Spleen (tissue), 11 donors: ENCODE data around the gene GSTT4. TPM values are rescaled to one million over a fixed set of nuclear protein-coding genes. Genes with fewer than 3 reads are reported as not detected.
A peak's percentile ranks its signal among the peaks of the same experiment; 100 is the strongest.
"Not testable (repeated sequence)": the region's sequence is repeated elsewhere in the genome, so short reads cannot be mapped to it uniquely, and the experiment has no call there.

ENCODE experiments used
- DNase-seq: peaks from one replicate; pipeline ENCODE4 v3.0.0-alpha.2; 2020
- H3K27ac ChIP-seq, 8 donors: fragments of 200-600 bp; sonication (generic) in 7 of 8; 1 replicate in 4 of 8; 2 replicates in 4 of 8; pipeline versions ENCODE4 v1.5.0 to v1.8.0; 2016 to 2021; ENCODE audit warnings: inconsistent platforms in 4 of 8, mild to moderate bottlenecking in 4 of 8, moderate library complexity in 1 of 8
- H3K27me3 ChIP-seq, 7 donors: fragments of 200-600 bp; sonication (generic) in 6 of 7; replicated peaks in 1 of 7; 1 replicate in 4 of 7; 2 replicates in 3 of 7; pipeline versions ENCODE4 v1.5.0 to v1.8.0; 2016 to 2021; ENCODE audit warnings: inconsistent platforms in 3 of 7, mild to moderate bottlenecking in 1 of 7
- H3K36me3 ChIP-seq, 6 donors: fragments of 200-600 bp; sonication (generic) in 5 of 6; 1 replicate in 4 of 6; 2 replicates in 2 of 6; pipeline versions ENCODE4 v1.5.0 to v1.8.0; 2016 to 2021; ENCODE audit warnings: inconsistent platforms in 2 of 6
- H3K4me1 ChIP-seq, 6 donors: fragments of 200-600 bp; sonication (generic) in 5 of 6; 1 replicate in 3 of 6; 2 replicates in 3 of 6; pipeline versions ENCODE4 v1.5.0 to v1.8.0; 2016 to 2021; ENCODE audit warnings: inconsistent platforms in 3 of 6
- H3K4me3 ChIP-seq, 8 donors: fragments of 200-600 bp; sonication (generic) in 7 of 8; 1 replicate in 4 of 8; 2 replicates in 4 of 8; pipeline versions ENCODE4 v1.5.0 to v1.8.0; 2016 to 2021; ENCODE audit warnings: inconsistent platforms in 4 of 8, mild to moderate bottlenecking in 4 of 8, moderate library complexity in 2 of 8
- H3K9me3 ChIP-seq, 8 donors: fragments of 200-600 bp; sonication (generic) in 7 of 8; 1 replicate in 4 of 8; 2 replicates in 4 of 8; pipeline versions ENCODE4 v1.5.0 to v1.8.0; 2016 to 2021; ENCODE audit warnings: inconsistent platforms in 4 of 8
- POLR2AphosphoS5 ChIP-seq, 3 donors: sonication (generic); formaldehyde crosslinking; IDR thresholded peaks; one replicate each; pipeline ENCODE4 v1.5.1; 2017; ENCODE audit warnings: antibody characterized with exemption in 3 of 3
- WGBS, 5 donors: extraction: QIAGEN DNeasy Blood & Tissue Kit in 3 of 5; methylation state at CpG; one replicate each; pipeline versions ENCODE4 v1.1.5 to v1.1.7; 2013 to 2018; 5-methylcytosine and 5-hydroxymethylcytosine counted together
- intact Hi-C: fragments of 100-400 bp; cut with DNase I; formaldehyde crosslinking; loops from one replicate; pipeline ENCODE4 v1.15.0; 2023; ENCODE audit warnings: low total_unique reads
- polyA plus RNA-seq, 3 donors: library from polyadenylated mRNA; stranded (reverse); fragments of 200-250 nt; gene quantifications; one replicate each; pipeline ENCODE4 v1.2.1, GENCODE V29; 2013
- total RNA-seq, 7 donors: library from RNA; depleted of rRNA in 3 of 7; stranded (reverse); fragments of >200 nt in 3 of 7; fragmentation: NEBNext Ultra II Directional in 4 of 7; extraction: Animal tissue kit (Norgen Biotek cat#: 25700) in 4 of 7; gene quantifications; one replicate each; pipeline versions ENCODE4 v1.1.0 to v1.2.1, GENCODE V29; 2016 to 2021
- TF ChIP-seq, protein P1 (sequence below), 11 experiments: fragments of 200-600 bp in 7 of 11; fragments of 450-650 bp in 4 of 11; sonication (generic) in 4 of 11; IDR thresholded peaks in 8 of 11; conservative IDR thresholded peaks in 3 of 11; 1 replicate in 7 of 11; 2 replicates in 4 of 11; pipeline versions ENCODE4 v1.4.0 to v1.8.0; 2016 to 2021; ENCODE audit warnings: antibody characterized with exemption in 11 of 11, inconsistent platforms in 4 of 11, mild to moderate bottlenecking in 1 of 11
- donor health status: healthy with polysubstance abuse.
- donor health status: DM: no; HTN: no; CAD: no; lungs with moderate emphysema.
- donor health status: DM: no; HTN: no; CAD: no.
- donor health status: Bipolar disorder and iron deficiency.
- donor health status: healthy.
- donor health status: DM: no; HTN: no; CAD: no.
- donor health status: DM: yes; HTN: yes; CAD: no.

The GSTT4 gene
- total and polyA plus RNA-seq, 10 donors, result not detected

DNA sequence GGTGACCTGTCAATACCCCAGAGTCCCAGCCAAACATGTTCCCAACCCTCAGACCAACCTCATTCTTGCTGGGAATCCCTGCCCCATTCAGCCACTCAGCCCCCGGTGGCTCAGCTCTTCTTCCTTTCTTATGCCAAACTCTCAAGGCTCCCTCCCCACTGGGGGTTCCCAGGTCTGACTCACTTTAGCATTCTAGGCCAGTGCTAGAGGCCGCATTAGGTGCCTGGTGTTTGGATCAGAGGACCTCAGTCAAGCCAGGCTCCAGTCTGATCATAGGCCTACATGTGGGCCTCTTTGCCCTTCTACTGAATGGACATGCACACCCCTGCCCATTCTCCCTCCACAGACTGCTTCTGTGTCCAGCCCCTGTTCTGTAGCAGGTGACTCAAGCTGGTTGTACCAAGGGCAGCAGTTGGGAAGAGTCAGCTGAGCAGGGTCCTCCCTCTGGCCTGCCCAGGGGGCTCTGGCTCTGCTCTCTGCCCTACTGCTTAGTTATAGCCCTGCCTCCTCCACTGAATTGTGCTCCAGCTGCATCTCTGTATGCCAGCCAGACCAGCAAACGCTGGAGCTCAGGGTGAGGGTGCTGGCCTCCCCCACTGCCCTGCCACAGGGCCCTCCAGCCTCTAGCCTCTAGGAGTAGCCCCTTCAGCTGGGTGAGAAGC, 15.5 kb downstream of the GSTT4 start:
- H3K27ac ChIP-seq, H3K9me3 ChIP-seq, intact Hi-C loops, H3K4me1 ChIP-seq, H3K36me3 ChIP-seq, H3K27me3 ChIP-seq, DNase-seq, H3K4me3 ChIP-seq: not testable (repeated sequence)
- 75 to 88% (median 83%) methylated on average over 1 to 2 of the region's 3 CpGs for WGBS, 5 donors

- H3K27me3 ChIP-seq, H3K27ac ChIP-seq, intact Hi-C loops, H3K4me3 ChIP-seq, DNase-seq, H3K36me3 ChIP-seq, H3K9me3 ChIP-seq, H3K4me1 ChIP-seq: not testable (repeated sequence)
- WGBS, 5 donors, result 53 to 81% (median 73%) methylated on average over 4 of the region's 4 CpGs; no CpG with 5 or more reads in 1 of the 5 donors
Measured at GRCh38 chr22:23986538-23987178, 18.6 kb downstream of the GSTT4 start.

GRCh38 chr22:23986089-23986488, 19.2 kb downstream of the GSTT4 start:
- H3K27me3 ChIP-seq, DNase-seq, H3K4me3 ChIP-seq, H3K9me3 ChIP-seq, H3K27ac ChIP-seq, H3K36me3 ChIP-seq, intact Hi-C loops, H3K4me1 ChIP-seq: not testable (repeated sequence)
- WGBS, 5 donors, result 80 to 94% (median 90%) methylated on average over 6 to 8 of the region's 8 CpGs; no CpG with 5 or more reads in 1 of the 5 donors

DNA sequence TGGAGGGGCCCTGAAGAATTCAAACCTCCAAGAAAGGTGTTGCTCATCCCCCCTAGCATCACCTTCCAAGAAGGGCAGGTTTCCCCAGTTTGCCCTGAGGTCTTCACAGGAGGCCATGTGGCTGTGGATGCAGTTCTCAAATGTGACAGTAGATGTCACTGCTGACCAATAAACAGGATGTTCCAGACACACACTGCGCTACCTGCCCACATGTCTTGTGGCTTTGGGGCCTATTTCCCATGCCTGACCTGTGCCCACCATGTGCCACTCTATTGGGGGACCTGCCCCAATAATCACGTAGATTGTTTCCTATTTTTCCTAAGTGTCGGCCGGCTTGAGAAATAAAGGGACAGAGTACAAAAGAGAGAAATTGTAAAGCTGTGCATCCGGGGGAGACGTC, 20.8 kb downstream of the GSTT4 start:
- TF ChIP-seq POLR2AphosphoS5 (IDR thresholded peaks at IDR 0.05), result no peak
- TF ChIP-seq, protein P1, sequence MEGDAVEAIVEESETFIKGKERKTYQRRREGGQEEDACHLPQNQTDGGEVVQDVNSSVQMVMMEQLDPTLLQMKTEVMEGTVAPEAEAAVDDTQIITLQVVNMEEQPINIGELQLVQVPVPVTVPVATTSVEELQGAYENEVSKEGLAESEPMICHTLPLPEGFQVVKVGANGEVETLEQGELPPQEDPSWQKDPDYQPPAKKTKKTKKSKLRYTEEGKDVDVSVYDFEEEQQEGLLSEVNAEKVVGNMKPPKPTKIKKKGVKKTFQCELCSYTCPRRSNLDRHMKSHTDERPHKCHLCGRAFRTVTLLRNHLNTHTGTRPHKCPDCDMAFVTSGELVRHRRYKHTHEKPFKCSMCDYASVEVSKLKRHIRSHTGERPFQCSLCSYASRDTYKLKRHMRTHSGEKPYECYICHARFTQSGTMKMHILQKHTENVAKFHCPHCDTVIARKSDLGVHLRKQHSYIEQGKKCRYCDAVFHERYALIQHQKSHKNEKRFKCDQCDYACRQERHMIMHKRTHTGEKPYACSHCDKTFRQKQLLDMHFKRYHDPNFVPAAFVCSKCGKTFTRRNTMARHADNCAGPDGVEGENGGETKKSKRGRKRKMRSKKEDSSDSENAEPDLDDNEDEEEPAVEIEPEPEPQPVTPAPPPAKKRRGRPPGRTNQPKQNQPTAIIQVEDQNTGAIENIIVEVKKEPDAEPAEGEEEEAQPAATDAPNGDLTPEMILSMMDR (IDR thresholded peaks at IDR 0.05 in 8 of 11, conservative IDR thresholded peaks at IDR 0.05 in 3 of 11), result peak in 6 of 11 experiments; percentile 41 to 81 (median 62)
- Histone ChIP-seq H3K36me3 (no peaks in the 10 kb centered on the region), H3K27me3 (no peaks in the 10 kb centered on the region), H3K4me1 (no peaks in the 10 kb centered on the region), H3K27ac (no peak overlapping the region), H3K9me3 (no peaks in the 10 kb centered on the region), H3K4me3 (no peak overlapping the region)
- WGBS, 5 donors, result 39 to 52% (median 45%) methylated on average over 4 to 6 of the region's 6 CpGs; no CpG with 5 or more reads in 1 of the 5 donors
- no peak for DNase-seq
- intact Hi-C loops, result no loop called here

- intact Hi-C loops, DNase-seq, H3K9me3 ChIP-seq, H3K4me1 ChIP-seq, H3K36me3 ChIP-seq, H3K27ac ChIP-seq, H3K27me3 ChIP-seq, H3K4me3 ChIP-seq: not testable (repeated sequence)
- WGBS, 5 donors, result 36 to 59% (median 43%) methylated on average over 3 to 6 of the region's 7 CpGs; no CpG with 5 or more reads in 1 of the 5 donors
Measured at GRCh38 chr22:23980567-23980966, 24.7 kb downstream of the GSTT4 start.

DNA sequence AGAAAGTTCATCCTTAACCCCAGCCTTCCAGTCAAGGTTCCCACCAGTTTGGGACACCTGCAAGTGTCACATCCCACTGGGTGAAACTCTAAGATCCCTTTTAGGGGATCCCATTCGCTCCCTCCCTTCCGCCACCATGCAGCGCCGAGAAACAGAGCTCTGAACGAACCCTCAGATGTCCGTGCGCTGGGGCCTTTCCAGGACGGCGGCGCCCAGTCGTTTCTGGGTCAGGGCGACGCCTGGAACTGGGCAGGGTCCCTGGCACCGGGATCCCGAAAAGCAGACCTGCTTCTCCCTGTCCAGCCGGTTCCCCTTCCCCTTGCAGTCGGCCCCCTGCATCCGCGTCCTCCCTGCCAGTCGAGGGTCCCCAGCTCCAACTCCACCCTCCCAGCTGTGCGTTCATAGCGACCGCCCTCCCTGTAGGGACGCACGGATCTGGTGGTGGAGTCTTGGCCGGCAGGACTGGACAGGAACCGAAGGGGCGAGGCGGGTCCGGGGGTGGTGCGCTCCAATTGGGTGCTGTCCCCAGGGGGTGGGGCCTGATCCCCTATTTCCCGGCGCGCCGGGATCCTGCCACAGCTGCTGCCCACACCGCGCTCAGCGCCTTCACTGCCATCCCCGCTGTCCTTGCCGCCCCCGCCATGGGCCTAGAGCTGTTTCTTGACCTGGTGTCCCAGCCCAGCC, 25.6 kb downstream of the GSTT4 start, which contains the start of gene GSTT2:
Gene GSTT2 (plus strand): TSS at position 578 of the 684 bp plus-strand sequence.
- H3K9me3 ChIP-seq, H3K27ac ChIP-seq, intact Hi-C loops, H3K27me3 ChIP-seq, H3K4me1 ChIP-seq, H3K36me3 ChIP-seq, H3K4me3 ChIP-seq, DNase-seq: not testable (repeated sequence)
- no CpG with 5 or more reads among the region's 41 CpGs for WGBS, 5 donors

DNA sequence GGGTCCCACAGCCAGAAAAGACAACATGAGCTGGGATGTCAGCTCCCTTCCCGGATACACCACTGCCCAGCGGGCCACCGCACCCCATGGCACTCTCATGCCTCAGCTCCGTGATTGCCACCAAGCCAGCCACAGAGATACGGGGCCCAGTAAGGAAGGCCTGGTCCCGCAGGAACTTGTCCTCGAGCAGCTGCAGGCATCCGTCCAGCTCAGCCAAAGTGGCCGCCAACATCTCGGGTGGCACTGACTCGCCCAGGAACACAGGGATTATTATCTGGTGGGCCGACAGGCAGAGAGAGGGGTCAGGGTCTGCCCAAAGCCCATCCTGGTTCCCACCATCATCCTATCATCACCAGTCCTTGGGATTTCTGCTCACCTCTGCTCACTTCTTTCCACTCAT, 27.9 kb downstream of the GSTT4 start:
- intact Hi-C loops, H3K4me3 ChIP-seq, H3K4me1 ChIP-seq, H3K27me3 ChIP-seq, H3K36me3 ChIP-seq, DNase-seq, H3K9me3 ChIP-seq, H3K27ac ChIP-seq: not testable (repeated sequence)
- 86 to 100% (median 92%) methylated on average over 3 to 7 of the region's 12 CpGs; no CpG with 5 or more reads in 2 of the 5 donors for WGBS, 5 donors

DNA sequence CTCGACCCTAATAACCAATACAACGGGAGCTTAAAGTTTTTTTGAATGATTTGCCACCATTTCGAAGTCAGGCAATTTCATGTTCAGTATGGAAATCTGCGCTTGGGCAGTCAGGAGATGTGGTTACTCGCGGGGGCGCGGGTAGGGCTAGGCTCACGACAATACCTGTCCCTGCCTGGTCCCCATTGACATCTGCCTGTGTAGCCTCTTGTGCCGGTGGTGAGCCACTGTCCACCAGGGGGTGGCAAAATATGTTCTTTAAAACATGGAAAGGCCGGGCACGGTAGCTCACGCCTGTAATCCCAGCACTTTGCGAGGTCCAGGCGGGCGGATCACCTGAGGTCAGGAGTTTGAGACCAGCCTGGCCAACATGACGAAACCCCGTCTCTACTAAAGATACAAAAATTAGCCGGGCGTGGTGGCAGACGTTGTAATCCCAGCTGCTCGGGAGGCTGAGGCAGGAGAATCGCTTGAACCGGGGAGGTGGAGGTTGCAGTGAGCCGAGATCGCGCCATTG, 30.4 kb downstream of the GSTT4 start:
- H3K4me3 ChIP-seq, H3K27me3 ChIP-seq, H3K9me3 ChIP-seq, intact Hi-C loops, DNase-seq, H3K27ac ChIP-seq: not testable (repeated sequence)
- 10 to 29% (median 23%) methylated on average over 4 to 9 of the region's 27 CpGs for WGBS, 5 donors
- Histone ChIP-seq H3K36me3 (peaks cover 0 to 21% (median 20%) of the 10 kb centered on the region in 6 donors), H3K4me1 (peaks cover 0 to 20% (median 6%) of the 10 kb centered on the region in 6 donors)

- H3K27me3 ChIP-seq, intact Hi-C loops, H3K4me3 ChIP-seq, DNase-seq, H3K9me3 ChIP-seq, H3K27ac ChIP-seq: not testable (repeated sequence)
- no CpG with 5 or more reads among the region's 29 CpGs for WGBS, 5 donors
- Histone ChIP-seq H3K4me1 (peaks cover 0 to 25% (median 6%) of the 10 kb centered on the region in 6 donors), H3K36me3 (peaks cover 0 to 27% (median 24%) of the 10 kb centered on the region in 6 donors)
Measured at GRCh38 chr22:23974345-23974744, 30.9 kb downstream of the GSTT4 start, which contains the start of gene DDT. TSS of gene DDT (minus strand) at chr22:23974441. CDS start at chr22:23974414, 27 bp downstream.
